ENCODE measurements around the gene PCCA.

PCCA gene

DNA sequence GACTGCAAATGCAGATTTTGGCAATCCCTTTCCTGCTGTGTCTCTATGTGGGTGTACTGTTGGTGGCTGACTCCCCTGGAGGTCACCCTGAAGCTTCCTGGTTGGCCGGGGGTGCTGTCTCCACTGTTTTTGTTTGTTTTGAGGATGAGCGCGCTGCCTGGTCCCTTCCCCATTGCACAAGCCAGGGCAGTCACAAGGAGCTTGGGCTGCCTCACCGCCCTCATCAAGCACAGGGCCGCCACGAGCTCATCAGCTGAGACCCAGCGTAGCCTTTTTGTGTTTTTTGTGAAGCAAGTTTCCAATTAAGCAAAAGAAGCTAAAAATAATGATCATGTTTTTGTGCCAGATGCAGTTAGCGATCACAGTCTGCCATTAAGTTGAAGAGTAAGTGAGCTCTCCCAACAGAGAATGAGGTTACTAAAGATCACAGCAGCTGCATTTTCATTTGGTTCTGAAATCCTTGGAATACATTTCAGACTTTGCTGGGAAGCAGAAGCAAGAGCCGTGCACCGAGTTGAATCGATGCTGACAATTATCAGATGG is 441.8 kb downstream of the PCCA start:
- TF ChIP-seq FOXA1 (IDR thresholded peaks at IDR 0.05) (no peak), ELF4 (IDR thresholded peaks at IDR 0.05) (no peak), ZNF384 (IDR thresholded peaks at IDR 0.05) (no peak)
- no peak for DNase-seq (ENCODE audit: extremely low spot score)
- ChIA-PET CTCF (interaction anchor here (0.9 kb wide), 1 partner anchor 12 kb away, joined by 4 read pairs; no protein-coding TSS in a partner anchor), POLR2A (no interaction called here)

DNA sequence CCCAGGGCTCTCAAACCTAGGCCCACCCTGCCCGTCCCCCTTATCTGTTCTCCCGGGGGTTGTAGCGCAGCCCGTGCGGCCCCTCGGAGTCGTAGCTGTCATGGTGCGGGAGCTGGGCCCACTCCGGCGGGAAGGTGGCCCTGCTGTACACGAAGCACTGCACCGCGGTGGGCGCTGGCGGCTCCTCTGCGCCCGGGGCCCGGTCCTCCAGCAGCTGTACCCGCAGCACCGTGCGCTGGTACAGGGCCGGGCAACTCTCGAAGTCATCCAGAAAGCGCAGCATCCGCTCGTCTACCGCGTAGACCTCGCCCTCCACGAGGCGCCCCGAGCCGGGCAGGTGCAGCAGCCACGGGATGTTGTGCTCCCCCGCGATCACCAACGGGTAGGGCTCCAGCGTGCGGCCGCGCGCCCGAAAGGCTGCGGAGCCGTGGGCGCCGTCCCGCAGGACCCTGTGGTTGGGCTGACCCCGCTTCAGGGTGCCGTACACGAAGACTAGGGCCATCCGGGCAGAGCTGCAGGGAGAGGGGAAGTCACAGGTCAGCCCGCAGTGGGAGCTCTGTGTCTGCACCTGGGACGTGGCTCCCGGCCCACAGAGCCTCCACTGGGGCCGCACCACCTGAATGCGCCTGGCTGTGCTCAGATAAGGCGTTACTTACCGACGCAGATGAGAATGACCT is 443.3 kb downstream of the PCCA start:
- TF ChIP-seq BHLHE40 (IDR thresholded peaks at IDR 0.05; ENCODE audit: borderline replicate concordance) (no peak), ZNF384 (IDR thresholded peaks at IDR 0.05) (no peak), HDGF (IDR thresholded peaks at IDR 0.05; ENCODE audit: borderline replicate concordance) (no peak), SUZ12 (IDR thresholded peaks at IDR 0.05) (no peak), TARDBP (IDR thresholded peaks at IDR 0.05) (no peak), SP1 (IDR thresholded peaks at IDR 0.05) (no peak), NFRKB (IDR thresholded peaks at IDR 0.05) (no peak), CTBP1 (IDR thresholded peaks at IDR 0.05; ENCODE audit: borderline replicate concordance) (no peak), FOXA1 (IDR thresholded peaks at IDR 0.05) (no peak), PKNOX1 (IDR thresholded peaks at IDR 0.05) (no peak), ELF4 (IDR thresholded peaks at IDR 0.05) (no peak), ARNT (IDR thresholded peaks at IDR 0.05) (no peak), FOXM1 (IDR thresholded peaks at IDR 0.05; ENCODE audit: borderline replicate concordance) (no peak), FOXK2 (IDR thresholded peaks at IDR 0.05) (no peak), LEF1 (IDR thresholded peaks at IDR 0.05; ENCODE audit: borderline replicate concordance) (no peak), L3MBTL2 (conservative IDR thresholded peaks at IDR 0.05) (no peak)
- CTCF ChIA-PET = no interaction called here
- DNase-seq (ENCODE audit: extremely low spot score) = no peak
- POLR2A ChIA-PET = no interaction called here

DNA sequence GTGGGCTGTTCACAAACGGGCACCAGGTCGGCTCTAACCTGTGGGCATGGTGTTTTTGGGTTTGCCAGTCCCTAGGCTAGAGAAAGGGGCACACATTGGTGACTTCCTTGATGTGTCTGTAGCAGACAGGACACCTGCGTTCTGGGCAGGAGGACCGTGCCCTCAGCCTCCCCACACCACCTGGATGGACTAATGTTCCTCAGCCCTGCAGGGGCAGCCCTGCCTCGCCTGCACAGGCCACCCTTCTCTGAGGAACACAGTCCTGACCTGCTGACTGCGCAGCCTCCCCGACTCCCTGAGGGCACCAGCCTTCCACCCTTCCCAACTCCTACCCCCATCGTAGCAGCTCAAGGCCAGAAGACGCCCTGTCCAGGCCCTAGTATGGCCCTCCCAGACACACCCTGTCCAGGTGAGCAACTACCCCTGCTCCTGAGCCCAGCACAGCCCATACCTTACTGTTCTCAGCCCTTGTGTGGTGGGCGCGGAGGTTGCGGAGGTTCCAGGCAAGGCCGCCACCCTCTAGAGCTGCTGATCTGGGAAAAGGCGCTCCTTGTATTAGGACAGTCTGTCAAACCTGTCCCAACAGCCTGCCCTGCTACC is 444.0 kb downstream of the PCCA start:
- POLR2A ChIA-PET = no interaction called here
- DNase-seq (ENCODE audit: extremely low spot score) = no peak
- no peak for TF ChIP-seq BHLHE40 (IDR thresholded peaks at IDR 0.05; ENCODE audit: borderline replicate concordance)
- no peak for TF ChIP-seq LEF1 (IDR thresholded peaks at IDR 0.05; ENCODE audit: borderline replicate concordance)
- TF ChIP-seq HDGF (IDR thresholded peaks at IDR 0.05; ENCODE audit: borderline replicate concordance) = no peak
- CTCF ChIA-PET = no interaction called here

GRCh38 chr13:100533588-100534041 is 444.7 kb downstream of the PCCA start:
- ChIA-PET CTCF (no interaction called here), POLR2A (no interaction called here)
- TF ChIP-seq ZNF384 (IDR thresholded peaks at IDR 0.05) = no peak
- no peak for TF ChIP-seq TARDBP (IDR thresholded peaks at IDR 0.05)
- TF ChIP-seq NFRKB (IDR thresholded peaks at IDR 0.05) = no peak
- no peak for TF ChIP-seq LEF1 (IDR thresholded peaks at IDR 0.05; ENCODE audit: borderline replicate concordance)
- TF ChIP-seq HDGF (IDR thresholded peaks at IDR 0.05; ENCODE audit: borderline replicate concordance) = no peak
- no peak for TF ChIP-seq PKNOX1 (IDR thresholded peaks at IDR 0.05)
- no peak for TF ChIP-seq ELF4 (IDR thresholded peaks at IDR 0.05)
- no peak for TF ChIP-seq FOXM1 (IDR thresholded peaks at IDR 0.05; ENCODE audit: borderline replicate concordance)
- no peak for TF ChIP-seq L3MBTL2 (conservative IDR thresholded peaks at IDR 0.05)
- no peak for TF ChIP-seq FOXK2 (IDR thresholded peaks at IDR 0.05)
- no peak for TF ChIP-seq BHLHE40 (IDR thresholded peaks at IDR 0.05; ENCODE audit: borderline replicate concordance)
- no peak for TF ChIP-seq CTBP1 (IDR thresholded peaks at IDR 0.05; ENCODE audit: borderline replicate concordance)
- no peak for DNase-seq (ENCODE audit: extremely low spot score)

GRCh38 chr13:100534147-100534843 is 445.4 kb downstream of the PCCA start:
- no peak for TF ChIP-seq SP1 (IDR thresholded peaks at IDR 0.05)
- no peak for TF ChIP-seq ELF4 (IDR thresholded peaks at IDR 0.05)
- TF ChIP-seq FOXK2 (IDR thresholded peaks at IDR 0.05) = no peak
- TF ChIP-seq NFRKB (IDR thresholded peaks at IDR 0.05) = no peak
- no peak for TF ChIP-seq PKNOX1 (IDR thresholded peaks at IDR 0.05)
- TF ChIP-seq TARDBP (IDR thresholded peaks at IDR 0.05) = no peak
- no peak for TF ChIP-seq FOXA1 (IDR thresholded peaks at IDR 0.05)
- no peak for TF ChIP-seq ZNF384 (IDR thresholded peaks at IDR 0.05)
- no peak for TF ChIP-seq LEF1 (IDR thresholded peaks at IDR 0.05; ENCODE audit: borderline replicate concordance)
- no peak for TF ChIP-seq BHLHE40 (IDR thresholded peaks at IDR 0.05; ENCODE audit: borderline replicate concordance)
- no peak for TF ChIP-seq CTBP1 (IDR thresholded peaks at IDR 0.05; ENCODE audit: borderline replicate concordance)
- no peak for TF ChIP-seq ARNT (IDR thresholded peaks at IDR 0.05)
- TF ChIP-seq HDGF (IDR thresholded peaks at IDR 0.05; ENCODE audit: borderline replicate concordance) = no peak
- DNase-seq (ENCODE audit: extremely low spot score) = no peak
- ChIA-PET CTCF (interaction anchor here (0.6 kb wide), 1 partner anchor 620 kb away, joined by 3 read pairs; no protein-coding TSS in a partner anchor), POLR2A (no interaction called here)

GRCh38 chr13:100534911-100535310 is 446.0 kb downstream of the PCCA start:
- POLR2A ChIA-PET = no interaction called here
- TF ChIP-seq L3MBTL2 (conservative IDR thresholded peaks at IDR 0.05) (no peak), SP1 (IDR thresholded peaks at IDR 0.05) (no peak), FOXM1 (IDR thresholded peaks at IDR 0.05; ENCODE audit: borderline replicate concordance) (no peak), SUZ12 (IDR thresholded peaks at IDR 0.05) (no peak), HDGF (IDR thresholded peaks at IDR 0.05; ENCODE audit: borderline replicate concordance) (no peak), NFRKB (IDR thresholded peaks at IDR 0.05) (no peak), PKNOX1 (IDR thresholded peaks at IDR 0.05) (no peak), FOXA1 (IDR thresholded peaks at IDR 0.05) (no peak), ELF4 (IDR thresholded peaks at IDR 0.05) (no peak), CTBP1 (IDR thresholded peaks at IDR 0.05; ENCODE audit: borderline replicate concordance) (no peak), BHLHE40 (IDR thresholded peaks at IDR 0.05; ENCODE audit: borderline replicate concordance) (no peak), TARDBP (IDR thresholded peaks at IDR 0.05) (no peak), FOXK2 (IDR thresholded peaks at IDR 0.05) (no peak), ZNF384 (IDR thresholded peaks at IDR 0.05) (no peak), LEF1 (IDR thresholded peaks at IDR 0.05; ENCODE audit: borderline replicate concordance) (no peak), ARNT (IDR thresholded peaks at IDR 0.05) (no peak)
- DNase-seq (ENCODE audit: extremely low spot score) = no peak
- CTCF ChIA-PET = no interaction called here
